Right lobe of liver (tissue), 4 donors: ENCODE results near the gene CYS1.

ENCODE experiments used
- POLR2A ChIP-seq: fragments of 450-650 bp; IDR thresholded peaks from one replicate; pipeline ENCODE4 v1.6.1; 2017; ENCODE audit warnings: antibody characterized with exemption, mild to moderate bottlenecking
- TF ChIP-seq, protein P1 (sequence below), 4 donors: fragments of 200-600 bp in 3 of 4; fragments of 450-650 bp in 1 of 4; IDR thresholded peaks; one replicate each; pipeline versions ENCODE4 v1.5.1 to v1.8.0; 2016 to 2022; ENCODE audit warnings: antibody characterized with exemption in 4 of 4, mild to moderate bottlenecking in 2 of 4
- donor health status: DM: no; HTN: no; CAD: no.
- donor health status: DM: no; HTN: no; CAD: no.
- donor health status: DM: no; HTN: yes; CAD: no.

DNA sequence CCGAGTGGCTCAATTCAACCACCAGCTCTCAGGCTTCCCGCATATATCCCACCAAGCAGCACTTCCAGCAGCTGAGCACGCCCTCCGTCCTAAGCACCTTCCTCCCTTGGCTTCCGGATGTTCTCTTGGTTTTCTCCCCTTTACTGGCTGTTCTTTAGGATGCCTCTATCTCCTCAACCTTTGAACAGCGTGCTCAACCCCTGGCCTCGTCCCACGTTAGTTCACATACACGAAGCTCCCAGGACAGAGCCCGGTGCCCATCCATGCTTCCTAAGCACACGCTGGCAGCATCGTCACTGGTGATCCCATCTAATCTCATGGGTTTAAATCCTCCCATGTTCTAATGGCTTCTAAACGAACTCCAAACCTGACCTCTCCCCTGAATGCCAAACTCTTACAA is 3.7 kb downstream of the CYS1 start:
- TF ChIP-seq, protein P1, sequence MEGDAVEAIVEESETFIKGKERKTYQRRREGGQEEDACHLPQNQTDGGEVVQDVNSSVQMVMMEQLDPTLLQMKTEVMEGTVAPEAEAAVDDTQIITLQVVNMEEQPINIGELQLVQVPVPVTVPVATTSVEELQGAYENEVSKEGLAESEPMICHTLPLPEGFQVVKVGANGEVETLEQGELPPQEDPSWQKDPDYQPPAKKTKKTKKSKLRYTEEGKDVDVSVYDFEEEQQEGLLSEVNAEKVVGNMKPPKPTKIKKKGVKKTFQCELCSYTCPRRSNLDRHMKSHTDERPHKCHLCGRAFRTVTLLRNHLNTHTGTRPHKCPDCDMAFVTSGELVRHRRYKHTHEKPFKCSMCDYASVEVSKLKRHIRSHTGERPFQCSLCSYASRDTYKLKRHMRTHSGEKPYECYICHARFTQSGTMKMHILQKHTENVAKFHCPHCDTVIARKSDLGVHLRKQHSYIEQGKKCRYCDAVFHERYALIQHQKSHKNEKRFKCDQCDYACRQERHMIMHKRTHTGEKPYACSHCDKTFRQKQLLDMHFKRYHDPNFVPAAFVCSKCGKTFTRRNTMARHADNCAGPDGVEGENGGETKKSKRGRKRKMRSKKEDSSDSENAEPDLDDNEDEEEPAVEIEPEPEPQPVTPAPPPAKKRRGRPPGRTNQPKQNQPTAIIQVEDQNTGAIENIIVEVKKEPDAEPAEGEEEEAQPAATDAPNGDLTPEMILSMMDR (IDR thresholded peaks at IDR 0.05) = no peak
- no peak for TF ChIP-seq POLR2A
